Mammary epithelial cell (primary cell): ENCODE results near the gene DIPK1C.

ENCODE experiments used
- EZH2 ChIP-seq: IDR thresholded peaks from 2 replicates; pipeline ENCODE4 v1.6.1; 2012; ENCODE audit warnings: low read length, inconsistent platforms, borderline replicate concordance
- TF ChIP-seq, protein P1 (sequence below), 2 donors: IDR thresholded peaks in 1 of 2; conservative IDR thresholded peaks in 1 of 2; 2 replicates each; pipeline ENCODE4 v1.5.1; 2011 to 2012; ENCODE audit warnings: inconsistent platforms in 2 of 2, low read length in 2 of 2, mild to moderate bottlenecking in 2 of 2, control low read depth in 1 of 2, low read depth in 1 of 2; ENCODE audit not compliant: insufficient read depth in 1 of 2; ENCODE audit errors: extremely low read depth in 1 of 2

DNA sequence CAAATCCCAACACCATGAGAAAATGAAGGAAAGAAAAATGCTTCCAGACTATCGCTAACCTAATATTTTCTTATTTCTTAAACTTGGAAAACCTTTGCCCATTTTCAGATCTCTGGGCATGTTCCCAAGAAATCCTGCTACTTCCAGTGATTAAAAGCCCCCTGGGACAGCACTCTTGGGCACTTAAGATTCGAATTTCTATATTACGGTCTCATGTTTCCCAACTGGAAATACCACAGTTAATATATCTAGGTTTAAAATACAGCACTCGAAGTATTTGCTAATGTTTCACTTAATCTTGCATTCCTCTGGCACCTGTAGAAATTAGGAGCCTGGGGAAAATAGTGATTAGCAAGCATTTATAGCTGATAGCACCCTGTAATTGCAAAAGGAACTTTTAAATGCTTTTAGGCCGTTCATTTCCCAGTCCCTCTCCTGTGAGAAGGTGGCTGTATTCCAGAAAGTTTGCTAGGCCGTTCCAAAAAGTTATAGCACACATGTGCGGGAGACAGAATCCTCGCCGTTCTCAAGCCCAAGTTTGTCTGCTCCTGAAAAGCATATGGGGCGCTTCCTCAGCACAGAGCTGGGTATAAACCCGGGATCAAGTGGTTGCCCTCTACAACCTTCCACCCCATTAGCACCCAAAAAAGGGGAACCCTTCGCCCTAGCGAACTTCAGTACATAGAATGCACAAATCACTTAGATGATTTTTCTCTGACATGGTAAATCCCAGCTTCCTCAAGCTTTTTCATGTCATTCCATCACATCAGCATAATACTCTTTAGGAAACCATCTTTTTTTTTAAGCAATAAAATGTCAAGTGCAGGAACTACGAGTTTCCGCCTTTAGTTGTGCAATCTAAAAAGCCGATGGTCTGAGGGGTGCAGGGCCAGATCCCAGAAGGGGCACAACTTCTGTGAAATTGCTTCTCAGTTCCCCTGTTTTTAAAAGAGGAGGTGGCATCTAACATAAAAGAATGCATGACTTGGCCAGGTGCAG, 60.6 kb downstream of the DIPK1C start:
- TF ChIP-seq EZH2: no peak
- TF ChIP-seq, protein P1, sequence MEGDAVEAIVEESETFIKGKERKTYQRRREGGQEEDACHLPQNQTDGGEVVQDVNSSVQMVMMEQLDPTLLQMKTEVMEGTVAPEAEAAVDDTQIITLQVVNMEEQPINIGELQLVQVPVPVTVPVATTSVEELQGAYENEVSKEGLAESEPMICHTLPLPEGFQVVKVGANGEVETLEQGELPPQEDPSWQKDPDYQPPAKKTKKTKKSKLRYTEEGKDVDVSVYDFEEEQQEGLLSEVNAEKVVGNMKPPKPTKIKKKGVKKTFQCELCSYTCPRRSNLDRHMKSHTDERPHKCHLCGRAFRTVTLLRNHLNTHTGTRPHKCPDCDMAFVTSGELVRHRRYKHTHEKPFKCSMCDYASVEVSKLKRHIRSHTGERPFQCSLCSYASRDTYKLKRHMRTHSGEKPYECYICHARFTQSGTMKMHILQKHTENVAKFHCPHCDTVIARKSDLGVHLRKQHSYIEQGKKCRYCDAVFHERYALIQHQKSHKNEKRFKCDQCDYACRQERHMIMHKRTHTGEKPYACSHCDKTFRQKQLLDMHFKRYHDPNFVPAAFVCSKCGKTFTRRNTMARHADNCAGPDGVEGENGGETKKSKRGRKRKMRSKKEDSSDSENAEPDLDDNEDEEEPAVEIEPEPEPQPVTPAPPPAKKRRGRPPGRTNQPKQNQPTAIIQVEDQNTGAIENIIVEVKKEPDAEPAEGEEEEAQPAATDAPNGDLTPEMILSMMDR (conservative IDR thresholded peaks at IDR 0.05 in 1 of 2, IDR thresholded peaks at IDR 0.05 in 1 of 2; ENCODE audit: extremely low read depth in 1 of 2, insufficient read depth in 1 of 2, low read depth in 1 of 2, low read length in 2 of 2): no peak
